Urinary bladder (tissue), 4 donors: Measurements from ENCODE around the gene HPCA. TPM values are rescaled to one million over a fixed set of nuclear protein-coding genes. Genes with fewer than 3 reads are reported as not detected.
A peak's percentile ranks its signal among the peaks of the same experiment; 100 is the strongest.

ENCODE experiments used
- DNase-seq: peaks from one replicate; pipeline ENCODE4 v3.0.0-alpha.2; 2015; ENCODE audit errors: extremely low spot score
- H3K27ac ChIP-seq: one replicate; pipeline ENCODE4 v1.5.1; 2013; ENCODE audit warnings: low read depth, mild to moderate bottlenecking, moderate library complexity
- H3K36me3 ChIP-seq: one replicate; pipeline ENCODE4 v1.6.1; 2013; ENCODE audit warnings: mild to moderate bottlenecking, moderate library complexity; ENCODE audit not compliant: insufficient read depth
- H3K4me1 ChIP-seq: one replicate; pipeline ENCODE4 v1.6.1; 2013; ENCODE audit warnings: mild to moderate bottlenecking, moderate library complexity; ENCODE audit not compliant: insufficient read depth
- H3K4me3 ChIP-seq: one replicate; pipeline ENCODE4 v1.5.1; 2013; ENCODE audit warnings: low read depth, low read length
- WGBS: extraction: QIAGEN DNeasy Blood & Tissue Kit; methylation state at CpG from one replicate; pipeline ENCODE4 v1.1.7; 2013; 5-methylcytosine and 5-hydroxymethylcytosine counted together
- polyA plus RNA-seq: library from polyadenylated mRNA; stranded (reverse); fragments of 200-250 nt; gene quantifications from one replicate; pipeline ENCODE4 v1.2.3, GENCODE V29; 2013
- total RNA-seq: library from RNA; depleted of rRNA; stranded (reverse); fragments of >200 nt; gene quantifications from one replicate; pipeline ENCODE4 v1.2.3, GENCODE V29; 2014
- donor health status: healthy with polysubstance abuse.
- donor health status: healthy.

Gene HPCA
- total and polyA plus RNA-seq, 2 donors, result 0.29 TPM; not detected in 1

DNA sequence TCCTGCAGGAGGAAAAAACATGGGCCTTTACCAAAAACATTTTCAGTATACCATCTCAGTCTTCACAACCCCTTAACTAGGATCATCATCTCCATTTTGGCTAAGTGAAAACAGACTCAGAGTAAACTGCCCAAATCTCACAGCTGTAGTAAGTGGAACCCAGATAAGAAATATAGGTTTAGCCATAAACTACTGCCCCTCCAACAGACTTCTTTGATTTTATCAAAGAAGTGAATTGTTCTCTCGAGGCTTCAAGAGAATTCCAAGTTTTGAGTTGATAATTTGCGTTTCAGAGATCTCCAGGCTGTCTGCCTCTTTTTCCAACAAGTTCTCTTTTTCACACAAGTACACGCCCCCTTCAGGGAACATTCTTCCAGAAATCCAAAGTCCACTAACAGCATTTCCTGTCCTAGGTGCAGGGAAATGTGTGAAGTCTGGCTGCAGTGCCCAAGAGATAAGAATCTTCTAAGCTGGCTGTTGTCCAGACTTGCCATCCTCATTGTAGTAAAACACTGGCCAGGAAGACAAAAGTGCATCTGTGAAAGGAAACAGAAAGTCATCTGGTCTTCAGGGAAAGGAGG is 47.5 kb downstream of the HPCA start:
- 29% methylated on average over 3 of the region's 3 CpGs for WGBS
- Histone ChIP-seq H3K36me3 (no peaks in the 10 kb centered on the region), H3K27ac (no peak overlapping the region), H3K4me1 (no peaks in the 10 kb centered on the region), H3K4me3 (no peak overlapping the region)
- DNase-seq, result peak; percentile 53

DNA sequence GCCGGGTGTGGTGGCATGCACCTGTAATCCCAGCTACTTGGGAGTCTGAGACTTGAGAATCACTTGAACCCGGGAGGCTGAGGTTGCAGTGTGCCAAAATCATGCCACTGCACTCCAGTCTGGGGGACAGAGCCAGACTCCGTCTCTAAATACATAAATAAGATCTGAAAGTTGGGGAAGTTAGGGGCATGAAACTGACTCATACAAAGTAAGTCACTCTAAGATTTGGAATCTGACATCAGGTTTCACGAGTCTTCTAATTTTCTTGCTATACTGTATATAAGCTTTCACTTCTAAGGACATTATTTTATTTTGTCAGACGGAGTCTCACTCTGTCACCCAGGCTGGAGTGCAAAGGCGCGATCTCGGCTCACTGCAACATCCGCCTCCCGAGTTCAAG is 48.2 kb downstream of the HPCA start:
- H3K27ac ChIP-seq, result no peak overlapping the region
- WGBS, result 93% methylated on average over 10 of the region's 10 CpGs
- H3K4me3 ChIP-seq, result no peak overlapping the region
- H3K36me3 ChIP-seq, result no peaks in the 10 kb centered on the region
- no peaks in the 10 kb centered on the region for H3K4me1 ChIP-seq
- no peak for DNase-seq

DNA sequence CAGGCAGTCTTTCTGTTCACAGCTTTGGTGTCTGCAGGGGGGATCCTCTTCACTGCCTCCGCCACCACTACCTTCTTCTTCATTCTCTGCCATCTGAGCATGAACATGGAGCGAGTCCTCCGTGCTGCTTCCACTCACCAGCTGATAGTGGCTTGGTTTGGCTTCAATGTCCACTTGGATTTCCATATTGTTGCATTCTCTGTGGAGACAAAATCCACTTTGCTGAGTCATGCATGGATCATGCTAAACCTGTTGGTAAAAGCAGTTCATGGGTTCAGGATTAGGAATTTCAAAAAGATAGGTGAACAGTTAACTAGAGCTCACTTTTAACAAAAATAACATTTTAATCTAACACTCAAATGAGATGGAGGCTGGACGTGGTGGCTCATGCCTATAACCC is 50.8 kb downstream of the HPCA start:
- Histone ChIP-seq H3K4me3 (no peak overlapping the region), H3K36me3 (no peaks in the 10 kb centered on the region), H3K4me1 (no peaks in the 10 kb centered on the region), H3K27ac (no peak overlapping the region)
- whole genome bisulfite sequencing, result 93% methylated on average over 4 of the region's 4 CpGs
- DNase-seq, result no peak

DNA sequence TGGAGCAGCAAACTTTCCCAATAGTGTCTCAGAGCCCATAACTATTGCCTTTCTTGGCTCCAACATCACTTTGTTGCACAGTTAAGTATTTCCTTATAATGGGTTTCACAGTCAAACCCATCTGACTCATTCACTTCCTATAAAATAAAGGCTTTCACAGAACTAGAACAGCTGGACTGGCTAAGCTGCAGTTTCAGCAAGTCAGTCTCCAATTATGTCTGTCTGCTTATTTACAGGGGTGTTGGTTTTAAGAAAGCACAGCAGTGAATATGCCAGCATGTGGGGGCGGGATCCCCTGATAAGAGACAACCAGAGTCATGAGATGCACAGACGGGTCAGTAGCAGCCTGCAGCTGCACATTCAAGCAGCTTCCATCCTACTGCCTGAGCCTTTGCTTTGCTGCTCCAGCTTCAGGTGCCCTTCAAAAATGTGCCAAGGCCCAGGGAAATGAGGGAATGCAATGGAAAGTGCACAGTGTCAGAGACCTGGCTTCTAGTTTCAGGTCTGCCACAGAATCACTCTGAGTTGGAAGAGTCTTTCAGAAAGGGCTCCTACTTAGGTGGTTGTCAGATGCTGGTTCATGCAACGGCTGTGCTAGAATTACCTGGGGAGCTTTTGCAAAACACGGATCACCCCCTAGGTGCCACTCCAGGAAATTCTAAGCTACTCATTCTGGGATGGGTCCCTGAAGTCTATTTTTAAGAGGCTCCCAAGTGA is 53.5 kb downstream of the HPCA start:
- H3K27ac ChIP-seq, result no peak overlapping the region
- peaks cover 3% of the 10 kb centered on the region for H3K36me3 ChIP-seq
- 63% methylated on average over 4 of the region's 4 CpGs for WGBS
- no peaks in the 10 kb centered on the region for H3K4me1 ChIP-seq
- no peak for DNase-seq
- H3K4me3 ChIP-seq, result no peak overlapping the region

DNA sequence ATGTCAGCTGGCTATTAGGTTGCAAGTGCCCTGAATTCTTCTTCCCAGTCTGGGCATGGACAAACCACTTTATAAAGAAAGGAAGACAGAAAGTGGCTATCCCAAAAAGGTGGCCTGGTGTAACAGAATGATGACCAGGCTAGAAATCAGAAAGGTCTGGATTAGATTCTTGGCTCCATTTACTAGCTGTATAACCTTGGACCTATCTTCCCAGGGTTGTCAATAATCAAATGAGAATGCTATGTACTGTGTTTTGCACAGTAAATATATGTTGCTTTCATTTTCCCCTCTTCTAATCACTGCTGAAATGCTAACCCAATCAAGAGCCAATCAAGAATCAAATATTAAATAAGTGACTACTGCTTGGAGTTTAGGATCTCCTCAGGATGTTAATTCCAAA is 57.9 kb downstream of the HPCA start:
- Histone ChIP-seq H3K36me3 (peaks cover 3% of the 10 kb centered on the region), H3K4me1 (no peaks in the 10 kb centered on the region), H3K4me3 (no peak overlapping the region), H3K27ac (no peak overlapping the region)
- DNase-seq, result no peak

Other genes starting within 250 kb of the HPCA start
- 37.4 TPM for gene ZBTB8OS, start 235.9 kb upstream of the HPCA start, total RNA-seq
- 33.9 TPM for gene ZBTB8OS, start 235.9 kb upstream of the HPCA start, polyA plus RNA-seq
- 151 TPM for gene RBBP4, start 235.3 kb upstream of the HPCA start, total RNA-seq
- gene RBBP4, start 235.3 kb upstream of the HPCA start, polyA plus RNA-seq, result 82.6 TPM
- 22.4 TPM for gene SYNC, start 183.7 kb upstream of the HPCA start, total RNA-seq
- gene SYNC, start 183.7 kb upstream of the HPCA start, polyA plus RNA-seq, result 13.3 TPM
- gene YARS1, start 69.1 kb upstream of the HPCA start, total RNA-seq, result 33.4 TPM
- 39.8 TPM for gene YARS1, start 69.1 kb upstream of the HPCA start, polyA plus RNA-seq
- gene S100PBP, start 68.8 kb upstream of the HPCA start, total RNA-seq, result 62.0 TPM
- 13.6 TPM for gene S100PBP, start 68.8 kb upstream of the HPCA start, polyA plus RNA-seq
- gene FNDC5, start 15.6 kb upstream of the HPCA start, total RNA-seq, result 50.5 TPM
- 1.5 TPM for gene FNDC5, start 15.6 kb upstream of the HPCA start, polyA plus RNA-seq
- gene TMEM54, start 14.9 kb downstream of the HPCA start, total RNA-seq, result 12.8 TPM
- gene TMEM54, start 14.9 kb downstream of the HPCA start, polyA plus RNA-seq, result 67.8 TPM
- gene RNF19B, start 78.3 kb downstream of the HPCA start, total RNA-seq, result 8.7 TPM
- gene RNF19B, start 78.3 kb downstream of the HPCA start, polyA plus RNA-seq, result 15.0 TPM
- 79.1 TPM for gene AK2, start 150.4 kb downstream of the HPCA start, total RNA-seq
- gene AK2, start 150.4 kb downstream of the HPCA start, polyA plus RNA-seq, result 83.1 TPM
- gene AZIN2, start 194.7 kb downstream of the HPCA start, total RNA-seq, result 9.6 TPM
- gene AZIN2, start 194.7 kb downstream of the HPCA start, polyA plus RNA-seq, result 3.1 TPM